Mammary epithelial cell (primary cell): ENCODE data around the gene TRABD.

Experiments used
- CTCF ChIP-seq, 2 donors: IDR thresholded peaks in 1 of 2; conservative IDR thresholded peaks in 1 of 2; 2 replicates each; pipeline ENCODE4 v1.5.1; 2011 to 2012; ENCODE audit warnings: inconsistent platforms in 2 of 2, low read length in 2 of 2, mild to moderate bottlenecking in 2 of 2, control low read depth in 1 of 2, low read depth in 1 of 2; ENCODE audit not compliant: insufficient read depth in 1 of 2; ENCODE audit errors: extremely low read depth in 1 of 2
- EZH2 ChIP-seq: IDR thresholded peaks from 2 replicates; pipeline ENCODE4 v1.6.1; 2012; ENCODE audit warnings: low read length, inconsistent platforms, borderline replicate concordance

- TF ChIP-seq CTCF (conservative IDR thresholded peaks at IDR 0.05 in 1 of 2, IDR thresholded peaks at IDR 0.05 in 1 of 2; ENCODE audit: extremely low read depth in 1 of 2, insufficient read depth in 1 of 2, low read depth in 1 of 2, low read length in 2 of 2) (no peak), EZH2 (no peak)
These were observed 10.5 kb downstream of the TRABD start for GRCh38 chr22:50196256-50196655.
